WTC11 (cell line): Measurements from ENCODE around the gene ACSBG1. TPM values are rescaled to one million over a fixed set of nuclear protein-coding genes. Genes with fewer than 3 reads are reported as not detected.

Experiments used
- ATAC-seq: fragments of 200-7000 bp; cut with Tn5 transposase; 2 replicates; pipeline ENCODE4 v1.10.0; 2021; ENCODE audit warnings: mild to moderate bottlenecking, moderate library complexity
- CTCF ChIA-PET: fragments of 300-600 bp; sonication (Branson Sonifier 250); formaldehyde crosslinking; loops from one replicate; lab custom pipeline; 2021; ENCODE audit warnings: antibody characterized with exemption; lab: Charles Lee
- POLR2A ChIA-PET: fragments of 350-600 bp; sonication (Branson Sonifier 250); formaldehyde crosslinking; loops from one replicate; lab custom pipeline; 2021; ENCODE audit warnings: antibody characterized with exemption; lab: Charles Lee
- DNase-seq: peaks from one replicate; pipeline ENCODE4 v3.0.0; 2021; ENCODE audit warnings: low spot score
- H3K27ac Mint-ChIP-seq: 2 replicates; pipeline ENCODE4 v1.8.0; 2021; ENCODE audit warnings: mixed read lengths
- H3K27me3 Mint-ChIP-seq: 2 replicates; pipeline ENCODE4 v1.8.0; 2021; ENCODE audit warnings: low read depth, mild to moderate bottlenecking, moderate library complexity, mixed read lengths
- H3K36me3 Mint-ChIP-seq: 2 replicates; pipeline ENCODE4 v1.8.0; 2021; ENCODE audit warnings: mixed read lengths
- H3K4me1 Mint-ChIP-seq: 2 replicates; pipeline ENCODE4 v1.8.0; 2022; ENCODE audit warnings: mixed read lengths
- H3K4me3 Mint-ChIP-seq: 2 replicates; pipeline ENCODE4 v1.8.0; 2021; ENCODE audit warnings: mild to moderate bottlenecking, moderate library complexity, mixed read lengths
- H3K9me3 Mint-ChIP-seq: 2 replicates; pipeline ENCODE4 v1.8.0; 2021; ENCODE audit warnings: mixed read lengths
- CTCF ChIP-seq: fragments of 200-600 bp; IDR thresholded peaks from 2 replicates; pipeline ENCODE4 v1.8.0; 2022; ENCODE audit warnings: antibody characterized with exemption
- FOXK1 ChIP-seq: sonication (generic); formaldehyde crosslinking; IDR thresholded peaks from 2 replicates; pipeline ENCODE4 v1.8.0; 2022; ENCODE audit warnings: mild to moderate bottlenecking, moderate library complexity, missing genetic modification reagents
- JAZF1 ChIP-seq: fragments of 250-450 bp; sonication (Bioruptor Pico); IDR thresholded peaks from 2 replicates; pipeline ENCODE4 v1.9.0; 2021; ENCODE audit warnings: moderate library complexity, mild to moderate bottlenecking, inconsistent platforms
- MAX ChIP-seq: sonication (generic); formaldehyde crosslinking; IDR thresholded peaks from 2 replicates; pipeline ENCODE4 v1.8.0; 2022; ENCODE audit warnings: mild to moderate bottlenecking, missing genetic modification reagents
- NFYB ChIP-seq: sonication (generic); formaldehyde crosslinking; conservative IDR thresholded peaks from 2 replicates; pipeline ENCODE4 v1.8.0; 2022; ENCODE audit warnings: low read depth, missing genetic modification reagents
- NR2C2 ChIP-seq: sonication (generic); formaldehyde crosslinking; IDR thresholded peaks from 2 replicates; pipeline ENCODE4 v1.8.0; 2022; ENCODE audit warnings: mild to moderate bottlenecking, missing genetic modification reagents
- RELA ChIP-seq: sonication (generic); formaldehyde crosslinking; IDR thresholded peaks from 2 replicates; pipeline ENCODE4 v1.8.1; 2022; ENCODE audit warnings: missing genetic modification reagents, mild to moderate bottlenecking, borderline replicate concordance
- SMAD3 ChIP-seq: sonication (generic); formaldehyde crosslinking; IDR thresholded peaks from 2 replicates; pipeline ENCODE4 v1.8.0; 2022; ENCODE audit warnings: missing genetic modification reagents, mild to moderate bottlenecking, borderline replicate concordance
- SMAD4 ChIP-seq: sonication (generic); formaldehyde crosslinking; IDR thresholded peaks from 2 replicates; pipeline ENCODE4 v1.8.0; 2022; ENCODE audit warnings: mild to moderate bottlenecking, missing genetic modification reagents
- SOX15 ChIP-seq: fragments of 250-450 bp; sonication (Bioruptor Pico); IDR thresholded peaks from 2 replicates; pipeline ENCODE4 v1.9.0; 2021; ENCODE audit warnings: mild to moderate bottlenecking
- SP1 ChIP-seq: sonication (generic); formaldehyde crosslinking; conservative IDR thresholded peaks from 2 replicates; pipeline ENCODE4 v1.8.1; 2022; ENCODE audit warnings: missing genetic modification reagents
- ZSCAN18 ChIP-seq: fragments of 250-450 bp; sonication (Bioruptor Pico); IDR thresholded peaks from 2 replicates; pipeline ENCODE4 v2.1.2; 2022; ENCODE audit warnings: mild to moderate bottlenecking, moderate library complexity
- total RNA-seq: library from RNA; stranded (reverse); gene quantifications from 3 replicates; pipeline ENCODE4 v1.2.3, GENCODE V29; 2021
- TF ChIP-seq, protein P1 (sequence below): sonication (generic); formaldehyde crosslinking; IDR thresholded peaks from 2 replicates; pipeline ENCODE4 v1.8.1; 2023; ENCODE audit warnings: mild to moderate bottlenecking, missing genetic modification reagents
- TF ChIP-seq, protein P2 (sequence below): sonication (generic); formaldehyde crosslinking; IDR thresholded peaks from 2 replicates; pipeline ENCODE4 v1.8.0; 2022; ENCODE audit warnings: mild to moderate bottlenecking, missing genetic modification reagents
- TF ChIP-seq, protein P3 (sequence below): sonication (generic); formaldehyde crosslinking; IDR thresholded peaks from 2 replicates; pipeline ENCODE4 v1.8.0; 2022; ENCODE audit warnings: mild to moderate bottlenecking, missing genetic modification reagents
- TF ChIP-seq, protein P4 (sequence below): sonication (generic); formaldehyde crosslinking; IDR thresholded peaks from 2 replicates; pipeline ENCODE4 v1.8.0; 2023; ENCODE audit warnings: missing genetic modification reagents, mild to moderate bottlenecking, borderline replicate concordance
- TF ChIP-seq, protein P5 (sequence below): sonication (generic); formaldehyde crosslinking; IDR thresholded peaks from 2 replicates; pipeline ENCODE4 v1.8.1; 2023; ENCODE audit warnings: mild to moderate bottlenecking, missing genetic modification reagents, borderline replicate concordance

ACSBG1 gene
- total RNA-seq, 1 experiment from 2014 or later: 5.8 TPM

GRCh38 chr15:78208887-78209645, 25.3 kb downstream of the ACSBG1 start:
- peaks cover 6% of the 10 kb centered on the region for H3K4me1 Mint-ChIP-seq
- DNase-seq (no peak), ATAC-seq (no peak)
- ChIA-PET CTCF (interaction anchor here (1.2 to 1.8 kb wide), 2 partner anchors 10 to 13 kb away, joined by 4 to 5 read pairs; no protein-coding TSS in a partner anchor), POLR2A (no interaction called here)
- no peaks in the 10 kb centered on the region for H3K27me3 Mint-ChIP-seq
- H3K36me3 Mint-ChIP-seq: no peaks in the 10 kb centered on the region
- no peak overlapping the region for H3K27ac Mint-ChIP-seq
- TF ChIP-seq CTCF: no peak
- TF ChIP-seq, protein P1, sequence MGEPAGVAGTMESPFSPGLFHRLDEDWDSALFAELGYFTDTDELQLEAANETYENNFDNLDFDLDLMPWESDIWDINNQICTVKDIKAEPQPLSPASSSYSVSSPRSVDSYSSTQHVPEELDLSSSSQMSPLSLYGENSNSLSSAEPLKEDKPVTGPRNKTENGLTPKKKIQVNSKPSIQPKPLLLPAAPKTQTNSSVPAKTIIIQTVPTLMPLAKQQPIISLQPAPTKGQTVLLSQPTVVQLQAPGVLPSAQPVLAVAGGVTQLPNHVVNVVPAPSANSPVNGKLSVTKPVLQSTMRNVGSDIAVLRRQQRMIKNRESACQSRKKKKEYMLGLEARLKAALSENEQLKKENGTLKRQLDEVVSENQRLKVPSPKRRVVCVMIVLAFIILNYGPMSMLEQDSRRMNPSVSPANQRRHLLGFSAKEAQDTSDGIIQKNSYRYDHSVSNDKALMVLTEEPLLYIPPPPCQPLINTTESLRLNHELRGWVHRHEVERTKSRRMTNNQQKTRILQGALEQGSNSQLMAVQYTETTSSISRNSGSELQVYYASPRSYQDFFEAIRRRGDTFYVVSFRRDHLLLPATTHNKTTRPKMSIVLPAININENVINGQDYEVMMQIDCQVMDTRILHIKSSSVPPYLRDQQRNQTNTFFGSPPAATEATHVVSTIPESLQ (CRISPR knock-in tag): no peak
- TF ChIP-seq, protein P2, sequence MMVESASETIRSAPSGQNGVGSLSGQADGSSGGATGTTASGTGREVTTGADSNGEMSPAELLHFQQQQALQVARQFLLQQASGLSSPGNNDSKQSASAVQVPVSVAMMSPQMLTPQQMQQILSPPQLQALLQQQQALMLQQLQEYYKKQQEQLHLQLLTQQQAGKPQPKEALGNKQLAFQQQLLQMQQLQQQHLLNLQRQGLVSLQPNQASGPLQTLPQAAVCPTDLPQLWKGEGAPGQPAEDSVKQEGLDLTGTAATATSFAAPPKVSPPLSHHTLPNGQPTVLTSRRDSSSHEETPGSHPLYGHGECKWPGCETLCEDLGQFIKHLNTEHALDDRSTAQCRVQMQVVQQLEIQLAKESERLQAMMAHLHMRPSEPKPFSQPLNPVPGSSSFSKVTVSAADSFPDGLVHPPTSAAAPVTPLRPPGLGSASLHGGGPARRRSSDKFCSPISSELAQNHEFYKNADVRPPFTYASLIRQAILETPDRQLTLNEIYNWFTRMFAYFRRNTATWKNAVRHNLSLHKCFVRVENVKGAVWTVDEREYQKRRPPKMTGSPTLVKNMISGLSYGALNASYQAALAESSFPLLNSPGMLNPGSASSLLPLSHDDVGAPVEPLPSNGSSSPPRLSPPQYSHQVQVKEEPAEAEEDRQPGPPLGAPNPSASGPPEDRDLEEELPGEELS (CRISPR knock-in tag): no peak
- TF ChIP-seq MAX (CRISPR knock-in tag): no peak
- no peak for TF ChIP-seq SP1
- no peak for TF ChIP-seq JAZF1
- TF ChIP-seq FOXK1 (CRISPR knock-in tag): no peak
- TF ChIP-seq, protein P3, sequence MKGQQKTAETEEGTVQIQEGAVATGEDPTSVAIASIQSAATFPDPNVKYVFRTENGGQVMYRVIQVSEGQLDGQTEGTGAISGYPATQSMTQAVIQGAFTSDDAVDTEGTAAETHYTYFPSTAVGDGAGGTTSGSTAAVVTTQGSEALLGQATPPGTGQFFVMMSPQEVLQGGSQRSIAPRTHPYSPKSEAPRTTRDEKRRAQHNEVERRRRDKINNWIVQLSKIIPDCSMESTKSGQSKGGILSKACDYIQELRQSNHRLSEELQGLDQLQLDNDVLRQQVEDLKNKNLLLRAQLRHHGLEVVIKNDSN: no peak
- no peak for TF ChIP-seq NFYB
- TF ChIP-seq SOX15 (CRISPR knock-in tag): no peak
- TF ChIP-seq, protein P4, sequence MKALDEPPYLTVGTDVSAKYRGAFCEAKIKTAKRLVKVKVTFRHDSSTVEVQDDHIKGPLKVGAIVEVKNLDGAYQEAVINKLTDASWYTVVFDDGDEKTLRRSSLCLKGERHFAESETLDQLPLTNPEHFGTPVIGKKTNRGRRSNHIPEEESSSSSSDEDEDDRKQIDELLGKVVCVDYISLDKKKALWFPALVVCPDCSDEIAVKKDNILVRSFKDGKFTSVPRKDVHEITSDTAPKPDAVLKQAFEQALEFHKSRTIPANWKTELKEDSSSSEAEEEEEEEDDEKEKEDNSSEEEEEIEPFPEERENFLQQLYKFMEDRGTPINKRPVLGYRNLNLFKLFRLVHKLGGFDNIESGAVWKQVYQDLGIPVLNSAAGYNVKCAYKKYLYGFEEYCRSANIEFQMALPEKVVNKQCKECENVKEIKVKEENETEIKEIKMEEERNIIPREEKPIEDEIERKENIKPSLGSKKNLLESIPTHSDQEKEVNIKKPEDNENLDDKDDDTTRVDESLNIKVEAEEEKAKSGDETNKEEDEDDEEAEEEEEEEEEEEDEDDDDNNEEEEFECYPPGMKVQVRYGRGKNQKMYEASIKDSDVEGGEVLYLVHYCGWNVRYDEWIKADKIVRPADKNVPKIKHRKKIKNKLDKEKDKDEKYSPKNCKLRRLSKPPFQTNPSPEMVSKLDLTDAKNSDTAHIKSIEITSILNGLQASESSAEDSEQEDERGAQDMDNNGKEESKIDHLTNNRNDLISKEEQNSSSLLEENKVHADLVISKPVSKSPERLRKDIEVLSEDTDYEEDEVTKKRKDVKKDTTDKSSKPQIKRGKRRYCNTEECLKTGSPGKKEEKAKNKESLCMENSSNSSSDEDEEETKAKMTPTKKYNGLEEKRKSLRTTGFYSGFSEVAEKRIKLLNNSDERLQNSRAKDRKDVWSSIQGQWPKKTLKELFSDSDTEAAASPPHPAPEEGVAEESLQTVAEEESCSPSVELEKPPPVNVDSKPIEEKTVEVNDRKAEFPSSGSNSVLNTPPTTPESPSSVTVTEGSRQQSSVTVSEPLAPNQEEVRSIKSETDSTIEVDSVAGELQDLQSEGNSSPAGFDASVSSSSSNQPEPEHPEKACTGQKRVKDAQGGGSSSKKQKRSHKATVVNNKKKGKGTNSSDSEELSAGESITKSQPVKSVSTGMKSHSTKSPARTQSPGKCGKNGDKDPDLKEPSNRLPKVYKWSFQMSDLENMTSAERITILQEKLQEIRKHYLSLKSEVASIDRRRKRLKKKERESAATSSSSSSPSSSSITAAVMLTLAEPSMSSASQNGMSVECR (CRISPR knock-in tag): no peak
- no peak for TF ChIP-seq NR2C2 (CRISPR knock-in tag)
- TF ChIP-seq SMAD3 (CRISPR knock-in tag): no peak
- TF ChIP-seq ZSCAN18 (CRISPR knock-in tag): no peak
- no peak for TF ChIP-seq RELA
- TF ChIP-seq, protein P5, sequence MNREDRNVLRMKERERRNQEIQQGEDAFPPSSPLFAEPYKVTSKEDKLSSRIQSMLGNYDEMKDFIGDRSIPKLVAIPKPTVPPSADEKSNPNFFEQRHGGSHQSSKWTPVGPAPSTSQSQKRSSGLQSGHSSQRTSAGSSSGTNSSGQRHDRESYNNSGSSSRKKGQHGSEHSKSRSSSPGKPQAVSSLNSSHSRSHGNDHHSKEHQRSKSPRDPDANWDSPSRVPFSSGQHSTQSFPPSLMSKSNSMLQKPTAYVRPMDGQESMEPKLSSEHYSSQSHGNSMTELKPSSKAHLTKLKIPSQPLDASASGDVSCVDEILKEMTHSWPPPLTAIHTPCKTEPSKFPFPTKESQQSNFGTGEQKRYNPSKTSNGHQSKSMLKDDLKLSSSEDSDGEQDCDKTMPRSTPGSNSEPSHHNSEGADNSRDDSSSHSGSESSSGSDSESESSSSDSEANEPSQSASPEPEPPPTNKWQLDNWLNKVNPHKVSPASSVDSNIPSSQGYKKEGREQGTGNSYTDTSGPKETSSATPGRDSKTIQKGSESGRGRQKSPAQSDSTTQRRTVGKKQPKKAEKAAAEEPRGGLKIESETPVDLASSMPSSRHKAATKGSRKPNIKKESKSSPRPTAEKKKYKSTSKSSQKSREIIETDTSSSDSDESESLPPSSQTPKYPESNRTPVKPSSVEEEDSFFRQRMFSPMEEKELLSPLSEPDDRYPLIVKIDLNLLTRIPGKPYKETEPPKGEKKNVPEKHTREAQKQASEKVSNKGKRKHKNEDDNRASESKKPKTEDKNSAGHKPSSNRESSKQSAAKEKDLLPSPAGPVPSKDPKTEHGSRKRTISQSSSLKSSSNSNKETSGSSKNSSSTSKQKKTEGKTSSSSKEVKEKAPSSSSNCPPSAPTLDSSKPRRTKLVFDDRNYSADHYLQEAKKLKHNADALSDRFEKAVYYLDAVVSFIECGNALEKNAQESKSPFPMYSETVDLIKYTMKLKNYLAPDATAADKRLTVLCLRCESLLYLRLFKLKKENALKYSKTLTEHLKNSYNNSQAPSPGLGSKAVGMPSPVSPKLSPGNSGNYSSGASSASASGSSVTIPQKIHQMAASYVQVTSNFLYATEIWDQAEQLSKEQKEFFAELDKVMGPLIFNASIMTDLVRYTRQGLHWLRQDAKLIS (CRISPR knock-in tag): no peak
- TF ChIP-seq SMAD4 (CRISPR knock-in tag): no peak
- no peaks in the 10 kb centered on the region for H3K9me3 Mint-ChIP-seq
- H3K4me3 Mint-ChIP-seq: no peak overlapping the region
